Measurements from ENCODE around the gene MARCHF10.

The MARCHF10 gene

DNA sequence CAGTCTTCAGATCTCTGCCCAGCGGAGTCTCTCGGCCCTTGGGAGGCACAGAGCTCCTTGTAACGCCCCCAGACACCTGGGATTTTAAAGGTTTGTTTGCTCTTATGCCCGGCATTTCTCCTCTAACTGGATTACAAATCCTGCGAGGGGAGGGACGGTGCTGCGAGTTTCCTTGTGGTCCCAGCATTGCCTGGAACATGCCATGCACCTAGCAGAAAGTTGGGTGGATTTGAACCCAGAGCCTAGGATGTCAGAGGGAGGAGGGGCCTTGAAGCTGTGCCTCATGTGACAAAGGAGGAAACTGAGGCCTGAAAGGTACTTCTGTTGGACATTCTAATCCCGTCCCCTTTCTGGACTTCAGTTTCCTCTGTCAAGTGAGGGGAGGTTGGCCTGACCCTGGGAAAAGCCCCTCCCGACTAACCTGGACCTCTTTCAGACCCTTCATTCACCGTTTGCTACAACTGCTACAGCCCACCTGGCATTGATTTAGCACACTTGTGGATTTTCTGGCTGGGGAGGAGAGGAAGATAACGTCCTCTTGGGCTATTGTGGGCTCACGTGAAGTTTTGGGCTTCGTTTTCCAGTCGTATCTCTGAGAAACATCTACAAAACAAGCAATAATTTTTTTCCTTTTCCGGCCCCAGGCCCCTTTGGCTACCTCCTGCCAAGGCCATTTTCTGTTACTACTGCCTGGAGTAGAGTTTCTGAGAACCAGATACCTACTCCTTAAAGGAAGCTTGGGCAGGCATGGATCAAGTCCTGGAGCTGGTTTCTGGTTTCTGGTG, 149.8 kb downstream of the MARCHF10 start:
- DNase-seq (ENCODE audit: low read depth), result no peak

DNA sequence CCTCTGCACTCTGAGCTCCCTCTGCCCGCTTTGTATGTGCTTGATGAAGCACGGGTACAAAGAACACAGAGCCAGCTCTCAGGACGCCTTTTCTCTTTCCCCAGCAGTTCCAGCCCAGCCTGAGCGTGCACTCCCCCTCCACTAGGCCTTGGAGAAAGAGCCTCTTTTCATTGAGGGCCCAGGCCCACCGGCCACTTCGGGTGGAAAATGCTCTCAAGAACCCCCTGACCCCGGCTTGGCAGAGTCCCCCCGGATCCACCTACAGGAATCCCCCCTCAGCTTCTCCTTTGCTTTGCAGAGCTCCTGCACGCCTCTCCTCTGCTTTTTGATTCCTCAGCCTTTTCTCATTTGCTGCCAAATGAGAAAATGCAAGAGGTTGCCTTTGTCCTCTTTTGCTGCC, 150.4 kb downstream of the MARCHF10 start:
- no peak for DNase-seq (ENCODE audit: low read depth)

DNA sequence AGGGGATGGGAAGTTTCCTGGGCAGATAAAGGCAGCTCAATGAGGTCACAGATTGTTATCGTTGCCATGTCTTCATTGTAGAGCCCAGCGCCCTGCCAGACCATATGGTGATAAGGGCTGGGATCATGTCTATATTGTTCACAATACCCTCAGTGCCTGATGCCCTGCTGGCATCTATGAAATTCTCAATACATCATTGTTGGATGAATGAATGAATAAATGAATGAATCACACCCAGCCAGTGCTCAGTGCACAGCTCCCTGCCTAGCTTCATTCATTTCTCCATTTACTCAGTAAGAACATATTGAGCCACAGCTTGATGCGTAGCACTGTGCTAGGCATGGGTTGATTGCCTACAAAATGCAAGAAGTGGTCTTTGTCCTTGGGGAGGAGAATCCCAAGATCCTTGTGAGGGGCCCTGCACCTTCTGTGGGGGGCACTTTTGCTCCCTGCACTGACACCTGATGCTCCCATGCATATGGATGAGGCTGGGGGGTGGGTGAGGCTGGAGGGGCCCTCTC, 150.9 kb downstream of the MARCHF10 start:
- no peak for DNase-seq (ENCODE audit: low read depth)

DNA sequence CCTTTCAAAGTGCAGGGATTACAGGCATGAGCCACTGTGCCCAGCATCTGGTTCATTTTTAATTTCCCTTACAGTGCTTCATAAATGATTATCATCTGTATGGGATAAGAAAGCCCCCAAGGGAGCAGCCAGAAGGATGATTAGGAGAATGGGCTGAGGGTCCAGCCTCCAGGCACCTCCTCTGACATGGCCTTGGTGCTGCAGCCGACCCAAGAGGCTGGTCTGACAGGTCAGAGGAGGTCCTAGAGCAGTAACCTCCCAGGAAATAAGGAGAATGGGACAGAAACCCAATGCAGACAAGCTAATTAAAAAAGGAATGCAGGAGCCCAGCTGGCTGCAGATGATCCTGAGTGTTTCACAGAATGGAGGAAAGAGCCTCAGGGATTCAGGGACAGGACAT, 151.7 kb downstream of the MARCHF10 start:
- no peak for DNase-seq (ENCODE audit: low read depth)

DNA sequence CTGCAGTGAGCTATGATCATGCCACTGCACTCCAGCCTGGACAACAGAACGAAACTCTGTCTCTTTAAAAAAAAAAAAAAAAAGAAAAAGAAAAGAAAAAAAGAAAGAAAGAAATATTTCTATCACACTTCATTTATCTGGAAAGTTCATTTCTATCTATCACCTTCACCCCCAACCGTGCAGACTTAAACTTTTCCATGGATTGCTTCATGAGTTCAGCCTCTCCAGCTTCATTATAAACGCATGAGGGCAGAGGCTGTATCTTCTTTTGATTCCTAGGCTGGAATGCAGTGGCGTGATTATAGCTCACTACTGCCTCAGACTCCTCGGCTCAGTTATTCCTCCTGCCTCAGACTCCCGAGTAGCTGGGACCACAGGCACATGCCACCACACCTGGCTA, 152.5 kb downstream of the MARCHF10 start:
- DNase-seq (ENCODE audit: low read depth), result no peak

DNA sequence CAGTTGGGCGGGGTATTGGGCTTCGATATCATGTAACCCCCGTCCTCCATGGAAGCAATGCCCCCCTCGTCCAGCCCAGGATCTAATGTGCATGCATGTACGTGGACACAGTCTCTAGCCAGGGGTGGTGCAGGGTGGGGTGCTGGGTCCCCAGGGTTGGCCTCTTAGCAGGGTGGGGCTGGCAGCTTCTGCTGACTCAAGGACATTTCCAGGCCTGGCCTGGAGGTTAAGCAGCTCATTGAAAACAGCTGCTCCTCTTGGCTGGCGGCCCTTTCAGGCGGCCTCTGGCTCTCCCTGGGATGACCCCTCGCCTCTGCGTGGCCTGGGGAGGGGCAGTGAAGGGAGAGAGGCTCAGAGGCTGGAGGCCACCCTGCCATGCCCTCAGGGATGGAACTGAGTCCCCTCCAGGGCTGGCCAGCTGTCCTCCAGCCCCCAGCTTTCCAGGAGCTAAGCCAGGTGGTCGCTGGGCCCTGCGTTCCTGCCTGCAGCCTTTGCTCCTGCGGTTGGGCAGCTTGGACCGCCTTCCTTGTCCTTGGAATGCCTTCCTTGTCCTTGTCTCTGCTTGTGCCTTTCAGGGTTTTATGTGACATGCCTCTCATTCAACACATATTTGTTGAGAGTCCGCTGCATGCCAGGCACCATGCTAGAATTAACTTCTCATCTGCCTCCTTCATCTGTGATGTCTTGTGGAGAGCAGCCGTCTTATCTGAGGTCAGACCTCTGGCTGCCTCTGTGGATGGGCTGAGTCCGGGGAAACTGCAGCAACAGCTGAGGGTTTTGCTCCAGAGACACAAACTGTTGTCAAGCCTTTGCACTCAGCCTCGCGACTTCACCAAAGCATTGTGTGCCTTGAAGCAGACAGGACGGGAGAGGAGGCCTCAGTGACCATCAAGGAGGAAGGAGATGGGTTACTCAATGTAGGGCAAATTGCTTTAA, 154.0 kb downstream of the MARCHF10 start:
- DNase-seq (ENCODE audit: low read depth), result no peak

DNA sequence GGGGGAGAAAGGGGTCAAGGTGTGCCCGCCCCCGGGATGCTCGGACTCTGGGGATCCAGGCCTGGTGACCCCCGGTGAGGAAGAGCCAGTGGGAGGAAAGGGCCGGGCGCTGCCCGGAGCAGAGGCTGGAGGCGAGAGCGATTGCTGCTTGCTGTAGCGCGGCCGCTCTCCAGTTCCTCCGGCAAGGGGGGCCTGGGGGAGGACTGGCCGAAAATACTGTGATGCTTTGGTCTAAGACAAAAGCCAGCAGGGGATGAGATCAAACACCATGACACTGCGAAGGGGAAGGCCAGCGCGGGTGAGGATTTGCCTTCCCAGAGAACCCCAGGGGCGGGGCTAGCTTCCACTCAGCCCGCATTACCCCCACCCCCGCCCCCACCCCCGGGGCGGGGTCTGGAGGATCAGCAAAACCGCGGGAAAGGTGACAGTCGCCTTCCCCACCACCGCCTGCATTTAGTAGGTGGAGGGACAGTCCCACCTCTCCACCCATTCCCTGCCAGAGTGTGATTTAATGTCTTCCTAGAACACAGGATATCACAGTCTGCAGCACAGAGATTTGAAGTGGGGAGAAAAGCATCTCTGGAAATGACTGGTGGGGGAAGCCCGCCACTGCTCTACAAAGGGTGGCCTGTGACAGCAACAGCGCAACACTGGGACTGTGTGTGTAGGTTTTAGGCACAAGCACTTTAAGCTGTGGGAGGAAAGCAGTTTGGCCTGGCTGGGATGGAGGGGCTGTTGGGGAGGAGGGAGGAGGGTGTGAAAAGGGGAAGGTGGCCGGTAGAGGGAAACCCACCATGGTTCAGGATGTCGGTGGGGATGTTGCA, 154.9 kb downstream of the MARCHF10 start:
- DNase-seq (ENCODE audit: low read depth), result no peak

DNA sequence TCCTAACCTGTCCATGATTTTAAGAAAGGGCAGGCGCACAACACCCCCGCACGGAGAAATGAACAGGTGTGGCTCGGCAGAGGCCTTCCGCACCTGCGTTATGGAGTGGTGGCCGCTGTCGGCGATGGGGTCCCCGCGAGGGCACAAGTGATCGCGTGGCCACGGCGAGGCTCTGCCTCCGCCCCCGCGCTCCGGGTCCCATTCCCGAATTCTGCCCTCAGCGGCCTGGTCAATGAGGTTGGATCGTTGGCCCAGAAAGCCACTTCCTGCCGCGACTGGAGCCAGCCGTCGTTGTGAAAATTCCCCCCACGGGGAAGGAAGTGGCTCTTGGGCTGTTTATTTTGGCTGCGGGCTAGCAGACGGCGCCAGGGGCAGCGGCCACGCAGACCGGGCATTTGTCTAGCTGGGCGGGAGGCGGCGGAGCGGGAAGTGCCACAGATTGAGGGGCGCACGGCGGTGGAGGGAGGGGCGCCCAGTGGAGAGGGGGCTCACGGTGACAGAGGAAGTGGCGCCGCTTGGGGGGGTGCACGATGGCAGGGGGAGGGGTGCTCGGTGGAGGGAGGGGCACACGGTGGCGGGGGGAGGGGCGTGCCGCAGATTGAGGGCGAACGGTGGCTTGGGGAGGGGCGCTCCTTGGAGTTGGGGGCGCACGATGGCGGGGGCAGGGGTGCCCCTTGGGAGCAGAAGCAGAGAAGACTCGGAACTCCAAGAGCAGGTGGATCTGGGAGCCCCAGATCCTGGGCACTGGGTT, 155.7 kb downstream of the MARCHF10 start:
- peak; percentile 55 for DNase-seq (ENCODE audit: low read depth)

Measured in CMK (cell line).